Vagina (tissue), 2 donors: ENCODE data around the gene RSPH10B.
"Not testable (repeated sequence)": the region's sequence is repeated elsewhere in the genome, so short reads cannot be mapped to it uniquely, and the experiment has no call there.

Experiments
- POLR2AphosphoS5 ChIP-seq, 2 donors: sonication (generic); formaldehyde crosslinking; IDR thresholded peaks; one replicate each; pipeline ENCODE4 v1.9.0; 2017; ENCODE audit warnings: antibody characterized with exemption in 2 of 2, mild to moderate bottlenecking in 2 of 2, low read depth in 1 of 2; ENCODE audit not compliant: insufficient read depth in 1 of 2
- TF ChIP-seq, protein P1 (sequence below), 3 experiments: fragments of 450-650 bp in 2 of 3; fragments of 200-600 bp in 1 of 3; sonication (generic) in 1 of 3; IDR thresholded peaks; one replicate each; pipeline ENCODE4 v1.5.1; 2017 to 2019; ENCODE audit warnings: antibody characterized with exemption in 3 of 3, mild to moderate bottlenecking in 2 of 3, moderate library complexity in 2 of 3

DNA sequence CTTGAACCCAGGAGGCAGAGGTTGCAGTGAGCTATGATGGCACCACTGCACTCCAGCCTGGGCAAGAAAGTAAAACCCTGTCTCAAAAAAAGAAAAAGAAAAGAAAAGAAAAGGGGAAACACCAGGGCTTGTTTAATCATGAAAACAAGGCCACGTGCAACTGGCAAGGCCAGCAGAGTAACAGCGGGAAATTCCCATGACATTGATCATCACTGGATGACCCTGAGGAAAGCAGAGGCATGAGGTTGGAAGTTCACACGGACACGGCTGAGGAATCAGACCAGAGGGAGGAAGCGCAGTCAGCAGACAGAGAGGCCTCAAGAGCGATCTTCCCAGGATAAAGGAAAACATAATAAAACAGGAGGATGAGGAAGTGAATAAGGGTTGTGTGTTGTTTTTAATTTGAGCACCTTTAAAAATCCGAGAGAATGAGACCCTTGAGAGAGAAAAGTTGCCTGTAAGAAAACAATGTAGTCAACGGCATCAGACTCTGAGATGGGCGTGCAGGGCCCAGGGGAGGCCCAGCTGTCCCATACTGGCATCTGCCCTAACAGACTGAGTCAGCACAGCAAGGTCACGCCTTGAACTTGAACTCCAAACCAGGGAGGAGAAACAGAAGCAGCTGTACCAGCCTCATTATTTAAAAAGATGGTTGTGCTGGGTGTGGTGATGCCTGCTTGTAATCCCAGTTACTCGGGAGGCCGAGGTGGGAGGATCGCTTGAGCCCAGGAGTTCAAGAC is 38.4 kb downstream of the RSPH10B start:
- TF ChIP-seq, protein P1, sequence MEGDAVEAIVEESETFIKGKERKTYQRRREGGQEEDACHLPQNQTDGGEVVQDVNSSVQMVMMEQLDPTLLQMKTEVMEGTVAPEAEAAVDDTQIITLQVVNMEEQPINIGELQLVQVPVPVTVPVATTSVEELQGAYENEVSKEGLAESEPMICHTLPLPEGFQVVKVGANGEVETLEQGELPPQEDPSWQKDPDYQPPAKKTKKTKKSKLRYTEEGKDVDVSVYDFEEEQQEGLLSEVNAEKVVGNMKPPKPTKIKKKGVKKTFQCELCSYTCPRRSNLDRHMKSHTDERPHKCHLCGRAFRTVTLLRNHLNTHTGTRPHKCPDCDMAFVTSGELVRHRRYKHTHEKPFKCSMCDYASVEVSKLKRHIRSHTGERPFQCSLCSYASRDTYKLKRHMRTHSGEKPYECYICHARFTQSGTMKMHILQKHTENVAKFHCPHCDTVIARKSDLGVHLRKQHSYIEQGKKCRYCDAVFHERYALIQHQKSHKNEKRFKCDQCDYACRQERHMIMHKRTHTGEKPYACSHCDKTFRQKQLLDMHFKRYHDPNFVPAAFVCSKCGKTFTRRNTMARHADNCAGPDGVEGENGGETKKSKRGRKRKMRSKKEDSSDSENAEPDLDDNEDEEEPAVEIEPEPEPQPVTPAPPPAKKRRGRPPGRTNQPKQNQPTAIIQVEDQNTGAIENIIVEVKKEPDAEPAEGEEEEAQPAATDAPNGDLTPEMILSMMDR (IDR thresholded peaks at IDR 0.05): not testable (repeated sequence)
- TF ChIP-seq POLR2AphosphoS5 (IDR thresholded peaks at IDR 0.05; ENCODE audit: insufficient read depth in 1 of 2, low read depth in 1 of 2): not testable (repeated sequence)
